CD14-positive monocyte (primary cell): ENCODE measurements around the gene CPHXL2. TPM values are rescaled to one million over a fixed set of nuclear protein-coding genes. Genes with fewer than 3 reads are reported as not detected.
A peak's percentile ranks its signal among the peaks of the same experiment; 100 is the strongest.

Source experiments
- DNase-seq, 3 donors: peaks; one replicate each; pipeline ENCODE4 v3.0.0-alpha.2; 2011 to 2022
- H2AFZ ChIP-seq: 2 replicates; pipeline ENCODE4 v1.6.0; 2012; ENCODE audit warnings: mild to moderate bottlenecking, low read depth, low read length, inconsistent platforms; ENCODE audit not compliant: insufficient read depth, poor library complexity, severe bottlenecking
- H3K27ac ChIP-seq, 2 donors: 1 replicate in 1 of 2; 2 replicates in 1 of 2; pipeline ENCODE4 v1.5.1; 2012 to 2013; ENCODE audit warnings: low read length in 2 of 2, control low read depth in 1 of 2, inconsistent platforms in 1 of 2, low read depth in 1 of 2, mild to moderate bottlenecking in 1 of 2
- H3K27me3 ChIP-seq, 2 donors: one replicate each; pipeline versions ENCODE4 v1.6.0 to v1.6.1; 2011 to 2013; ENCODE audit warnings: low read length in 2 of 2; ENCODE audit not compliant: control insufficient read depth in 2 of 2, insufficient read depth in 2 of 2
- H3K36me3 ChIP-seq, 2 donors: replicated peaks in 1 of 2; 1 replicate in 1 of 2; 2 replicates in 1 of 2; pipeline versions ENCODE4 v1.5.1 to v1.6.1; 2012 to 2013; ENCODE audit warnings: low read length in 2 of 2, control low read depth in 1 of 2, inconsistent platforms in 1 of 2, mild to moderate bottlenecking in 1 of 2; ENCODE audit not compliant: insufficient read depth in 2 of 2, control insufficient read depth in 1 of 2
- H3K4me1 ChIP-seq, 2 donors: 1 replicate in 1 of 2; 2 replicates in 1 of 2; pipeline versions ENCODE4 v1.5.1 to v1.6.1; 2012 to 2013; ENCODE audit warnings: low read length in 2 of 2, control low read depth in 1 of 2, inconsistent platforms in 1 of 2, mild to moderate bottlenecking in 1 of 2, moderate library complexity in 1 of 2; ENCODE audit not compliant: insufficient read depth in 2 of 2, control insufficient read depth in 1 of 2
- H3K4me2 ChIP-seq: replicated peaks from 2 replicates; pipeline ENCODE3; 2012; ENCODE audit warnings: low read length, moderate library complexity, mild to moderate bottlenecking; ENCODE audit not compliant: poor library complexity, severe bottlenecking; ENCODE audit errors: extremely low read depth
- H3K4me3 ChIP-seq, 3 experiments: fragments of 200-600 bp in 1 of 3; sonication (generic) in 1 of 3; replicated peaks in 1 of 3; 1 replicate in 2 of 3; 2 replicates in 1 of 3; pipeline ENCODE4 v1.5.1; 2011 to 2013; ENCODE audit warnings: low read length in 3 of 3, mild to moderate bottlenecking in 3 of 3, control low read depth in 2 of 3, low read depth in 2 of 3, inconsistent platforms in 1 of 3, moderate library complexity in 1 of 3
- H3K79me2 ChIP-seq: 2 replicates; pipeline ENCODE4 v1.6.0; 2012; ENCODE audit warnings: mild to moderate bottlenecking, control low read depth, inconsistent platforms, low read length, moderate library complexity; ENCODE audit not compliant: insufficient read depth
- H3K9ac ChIP-seq: 2 replicates; pipeline ENCODE4 v1.6.0; 2017; ENCODE audit warnings: low read length, mild to moderate bottlenecking; ENCODE audit not compliant: insufficient read depth, poor library complexity, severe bottlenecking
- H3K9me3 ChIP-seq, 2 donors: replicated peaks in 1 of 2; 1 replicate in 1 of 2; 2 replicates in 1 of 2; pipeline versions ENCODE4 v1.5.1 to v1.6.1; 2012 to 2013; ENCODE audit warnings: low read length in 2 of 2, control low read depth in 1 of 2; ENCODE audit not compliant: control insufficient read depth in 1 of 2, insufficient read depth in 1 of 2
- H4K20me1 ChIP-seq: 2 replicates; pipeline ENCODE4 v1.6.0; 2012; ENCODE audit warnings: mild to moderate bottlenecking, low read length, control low read depth, moderate library complexity; ENCODE audit not compliant: insufficient read depth
- H3K27ac Mint-ChIP-seq, 7 donors: one replicate each; pipeline ENCODE4 v1.8.0; 2020; ENCODE audit warnings: mild to moderate bottlenecking in 7 of 7, mixed read lengths in 7 of 7, moderate library complexity in 6 of 7, inconsistent platforms in 2 of 7
- H3K27me3 Mint-ChIP-seq, 3 donors: one replicate each; pipeline ENCODE4 v1.8.0; 2021 to 2022; ENCODE audit warnings: low read depth in 3 of 3, mild to moderate bottlenecking in 3 of 3, mixed read lengths in 3 of 3, moderate library complexity in 3 of 3, inconsistent platforms in 1 of 3
- H3K36me3 Mint-ChIP-seq, 2 donors: one replicate each; pipeline ENCODE4 v1.8.0; 2020; ENCODE audit warnings: mixed read lengths in 2 of 2, inconsistent platforms in 1 of 2, mild to moderate bottlenecking in 1 of 2
- H3K4me1 Mint-ChIP-seq: one replicate; pipeline ENCODE4 v1.8.0; 2020; ENCODE audit warnings: mild to moderate bottlenecking, mixed read lengths
- H3K4me3 Mint-ChIP-seq, 2 donors: one replicate each; pipeline ENCODE4 v1.8.0; 2020; ENCODE audit warnings: mild to moderate bottlenecking in 2 of 2, mixed read lengths in 2 of 2, moderate library complexity in 1 of 2
- H3K9me3 Mint-ChIP-seq, 7 donors: one replicate each; pipeline ENCODE4 v1.8.0; 2020 to 2022; ENCODE audit warnings: mixed read lengths in 7 of 7, mild to moderate bottlenecking in 6 of 7, moderate library complexity in 6 of 7, inconsistent platforms in 2 of 7
- CTCF ChIP-seq: fragments of 200-600 bp; IDR thresholded peaks from one replicate; pipeline ENCODE4 v1.8.0; 2022; ENCODE audit warnings: antibody characterized with exemption, mild to moderate bottlenecking
- WGBS: methylation state at CpG from one replicate; pipeline ENCODE4 v1.1.5; 2013; ENCODE audit warnings: missing lambda C conversion rate; ENCODE audit not compliant: insufficient coverage; 5-methylcytosine and 5-hydroxymethylcytosine counted together
- intact Hi-C, 2 donors: fragments of 100-400 bp; cut with micrococcal nuclease; formaldehyde crosslinking; loops; one replicate each; pipeline versions ENCODE4 v1.15.0 to v1.15.1; 2023
- polyA plus RNA-seq, 3 donors: library from polyadenylated mRNA; depleted of rRNA in 1 of 3; unstranded in 2 of 3; stranded (reverse) in 1 of 3; fragments of 300-500 nt in 2 of 3; fragments of >200 nt in 1 of 3; fragmentation: Illumina TruSeq in 2 of 3; gene quantifications; 1 replicate in 2 of 3; 2 replicates in 1 of 3; pipeline ENCODE4 v1.2.3, GENCODE V29; 2012 to 2021

Gene CPHXL2
- polyA plus RNA-seq, 3 donors, result not detected

DNA sequence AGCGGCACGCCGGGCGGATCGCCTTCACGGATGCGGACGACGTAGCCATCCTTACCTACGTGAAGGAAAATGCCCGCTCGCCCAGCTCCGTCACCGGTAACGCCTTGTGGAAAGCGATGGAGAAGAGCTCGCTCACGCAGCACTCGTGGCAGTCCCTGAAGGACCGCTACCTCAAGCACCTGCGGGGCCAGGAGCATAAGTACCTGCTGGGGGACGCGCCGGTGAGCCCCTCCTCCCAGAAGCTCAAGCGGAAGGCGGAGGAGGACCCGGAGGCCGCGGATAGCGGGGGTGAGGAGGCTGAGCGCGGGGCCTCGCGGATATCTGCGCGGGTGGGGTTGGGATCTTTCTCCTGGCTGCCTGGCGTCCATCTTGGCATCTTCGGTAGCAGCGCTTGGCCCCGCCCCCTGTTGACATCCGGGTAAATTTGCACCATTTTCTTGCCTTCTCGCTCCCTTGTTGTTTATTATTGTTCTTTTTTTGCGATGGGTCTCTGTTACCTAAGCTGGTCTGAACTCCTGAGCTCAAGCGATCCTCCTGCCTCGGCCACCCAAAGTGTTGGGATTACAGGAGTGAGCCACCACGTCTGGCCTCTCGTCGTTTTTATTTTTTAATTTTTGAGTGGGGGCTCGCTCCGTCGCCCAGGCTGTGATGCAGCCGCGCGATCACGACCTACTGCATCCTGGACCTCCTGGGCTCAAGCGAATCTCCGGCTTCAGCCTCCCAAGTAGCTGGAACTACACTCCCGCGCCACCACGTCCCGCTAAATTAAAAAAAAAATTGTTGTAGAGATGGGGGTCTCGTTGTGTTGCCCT, 28.3 kb downstream of the CPHXL2 start:
- Histone ChIP-seq H4K20me1 (peaks cover 49% of the 10 kb centered on the region), H3K4me3 (peak overlapping the region; percentile 90 to 95 (median 92)), H3K9me3 (no peaks in the 10 kb centered on the region), H3K36me3 (peaks cover 19 to 26% of the 10 kb centered on the region in 2 donors), H3K27ac (peak overlapping the region; percentile 89 to 97), H2AFZ (peak overlapping the region; percentile 95), H3K4me1 (peaks cover 34 to 46% of the 10 kb centered on the region in 2 donors), H3K4me2 (peak overlapping the region; percentile 88), H3K27me3 (no peaks in the 10 kb centered on the region), H3K79me2 (peaks cover 99% of the 10 kb centered on the region), H3K9ac (peak overlapping the region; percentile 92)
- peaks cover 18 to 19% of the 10 kb centered on the region in 2 donors for H3K36me3 Mint-ChIP-seq
- H3K4me1 Mint-ChIP-seq, result peaks cover 44% of the 10 kb centered on the region
- TF ChIP-seq CTCF, result no peak
- peak overlapping the region; percentile 93 to 98 (median 96) for H3K27ac Mint-ChIP-seq
- H3K4me3 Mint-ChIP-seq, result peak overlapping the region; percentile 96 to 97
- DNase-seq, result peak; percentile 68 to 73 (median 68)
- WGBS, result under 1% methylated on average over 44 of the region's 62 CpGs
- H3K27me3 Mint-ChIP-seq, result no peaks in the 10 kb centered on the region
- peaks cover 0 to 4% (median 0%) of the 10 kb centered on the region in 7 donors for H3K9me3 Mint-ChIP-seq
- intact Hi-C loops, result loop anchor here in 1 of 2 donors (5.0 kb wide), 1 partner anchor 186 kb away; the partner anchor contains the start of gene TMEM170A

DNA sequence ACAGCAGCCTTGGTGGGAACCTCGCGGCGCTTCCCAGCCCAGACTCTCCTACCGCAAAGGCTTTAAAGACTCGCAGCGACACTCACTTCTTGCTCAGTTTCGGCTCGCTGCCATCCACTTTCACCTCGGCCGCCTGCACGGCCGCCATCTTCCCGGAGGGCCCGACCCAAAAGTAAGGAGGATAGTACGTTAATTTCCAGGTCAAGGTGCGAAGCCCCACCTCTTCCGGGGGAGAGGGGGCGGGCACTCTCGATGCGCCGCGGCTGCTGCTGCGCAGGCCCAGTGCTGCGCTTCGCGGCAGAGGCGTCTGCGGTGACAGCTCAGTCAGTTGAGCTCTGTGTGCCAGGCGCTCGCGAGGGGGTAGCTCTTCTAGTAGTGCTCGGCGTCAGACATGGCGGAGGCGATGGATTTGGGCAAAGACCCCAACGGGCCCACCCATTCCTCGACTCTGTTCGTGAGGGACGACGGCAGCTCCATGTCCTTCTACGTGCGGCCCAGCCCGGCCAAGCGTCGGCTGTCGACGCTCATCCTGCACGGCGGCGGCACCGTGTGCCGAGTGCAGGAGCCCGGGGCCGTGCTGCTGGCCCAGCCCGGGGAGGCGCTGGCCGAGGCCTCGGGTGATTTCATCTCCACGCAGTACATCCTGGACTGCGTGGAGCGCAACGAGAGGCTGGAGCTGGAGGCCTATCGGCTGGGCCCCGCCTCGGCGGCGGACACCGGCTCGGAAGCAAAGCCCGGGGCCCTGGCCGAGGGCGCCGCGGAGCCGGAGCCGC, 29.1 kb downstream of the CPHXL2 start, which contains the start of the genes KARS1 and TERF2IP:
TSS of gene KARS1 (minus strand) at position 174 of the 773 bp plus-strand sequence. CDS start at position 148, 26 bp downstream.
TSS of gene TERF2IP (plus strand) at position 282 of the 773 bp plus-strand sequence. CDS start at position 392, 110 bp downstream.
- Histone ChIP-seq H3K36me3 (peaks cover 22 to 30% of the 10 kb centered on the region in 2 donors), H3K27ac (peak within 1 kb of the TSS; percentile 89 to 97), H3K9ac (peak within 1 kb of the TSS; percentile 92), H2AFZ (peak within 1 kb of the TSS; percentile 95), H4K20me1 (peaks cover 49% of the 10 kb centered on the region), H3K27me3 (no peaks in the 10 kb centered on the region), H3K9me3 (no peaks in the 10 kb centered on the region), H3K4me3 (peak within 1 kb of the TSS; percentile 90 to 95 (median 92)), H3K4me1 (peaks cover 34 to 45% of the 10 kb centered on the region in 2 donors), H3K4me2 (peak within 1 kb of the TSS; percentile 88), H3K79me2 (peaks cover 99% of the 10 kb centered on the region)
- under 1% methylated on average over 76 of the region's 76 CpGs for WGBS
- Mint-ChIP-seq H3K27me3 (no peaks in the 10 kb centered on the region), H3K36me3 (peaks cover 25 to 27% of the 10 kb centered on the region in 2 donors), H3K4me1 (peaks cover 40% of the 10 kb centered on the region), H3K9me3 (peaks cover 0 to 4% (median 0%) of the 10 kb centered on the region in 7 donors), H3K27ac (peak within 1 kb of the TSS; percentile 93 to 98 (median 96)), H3K4me3 (peak within 1 kb of the TSS; percentile 96 to 97)
- no peak for TF ChIP-seq CTCF
- intact Hi-C loops, result loop anchor here (1.0 to 5.0 kb wide), 3 partner anchors 24 to 185 kb away; partner anchors contain the start of genes ADAT1 (in 2 of the 2) and TMEM170A (in 1 of the 2)
- DNase-seq, result peak; percentile 91
